Hepatocyte (in vitro differentiated cells): Measurements from ENCODE around the gene RPL22. TPM values are rescaled to one million over a fixed set of nuclear protein-coding genes. Genes with fewer than 3 reads are reported as not detected.

Experiments used
- DNase-seq: peaks from one replicate; pipeline ENCODE4 v3.0.0-alpha.2; 2016; ENCODE audit warnings: low spot score
- H2AFZ ChIP-seq: fragments of 200-600 bp; sonication (generic); 2 replicates; pipeline ENCODE4 v1.6.0; 2016; ENCODE audit warnings: antibody characterized with exemption, mild to moderate bottlenecking
- H3K27ac ChIP-seq: fragments of 200-600 bp; sonication (generic); 2 replicates; pipeline ENCODE4 v1.5.1; 2016; ENCODE audit warnings: mild to moderate bottlenecking
- H3K27me3 ChIP-seq: fragments of 200-600 bp; sonication (generic); 2 replicates; pipeline ENCODE4 v1.6.1; 2016
- H3K36me3 ChIP-seq: fragments of 200-600 bp; sonication (generic); replicated peaks from 2 replicates; pipeline ENCODE4 v1.5.1; 2016; ENCODE audit warnings: low read depth; ENCODE audit not compliant: insufficient read depth
- H3K4me1 ChIP-seq: fragments of 200-600 bp; sonication (generic); 2 replicates; pipeline ENCODE4 v1.5.1; 2016; ENCODE audit warnings: mild to moderate bottlenecking, moderate library complexity; ENCODE audit not compliant: insufficient read depth
- H3K4me2 ChIP-seq: fragments of 200-600 bp; sonication (generic); 2 replicates; pipeline ENCODE4 v1.6.0; 2016
- H3K4me3 ChIP-seq: fragments of 200-600 bp; sonication (generic); 2 replicates; pipeline ENCODE4 v1.5.1; 2016; ENCODE audit warnings: mild to moderate bottlenecking
- H3K79me2 ChIP-seq: fragments of 200-600 bp; sonication (generic); 2 replicates; pipeline ENCODE4 v1.6.0; 2017; ENCODE audit warnings: mild to moderate bottlenecking
- H3K9me2 ChIP-seq: fragments of 200-600 bp; sonication (generic); replicated peaks from 2 replicates; pipeline ENCODE4 v1.6.0; 2017; ENCODE audit warnings: mild to moderate bottlenecking; ENCODE audit not compliant: insufficient read depth
- H3K9me3 ChIP-seq: fragments of 200-600 bp; sonication (generic); 2 replicates; pipeline ENCODE4 v1.5.1; 2016; ENCODE audit warnings: low read depth, mild to moderate bottlenecking
- H4K20me1 ChIP-seq: fragments of 200-600 bp; sonication (generic); 2 replicates; pipeline ENCODE4 v1.6.0; 2016; ENCODE audit warnings: mild to moderate bottlenecking; ENCODE audit not compliant: insufficient read depth, poor library complexity, severe bottlenecking
- EZH2 ChIP-seq: fragments of 200-600 bp; sonication (generic); IDR thresholded peaks from 2 replicates; pipeline ENCODE4 v1.6.1; 2016; ENCODE audit warnings: antibody characterized with exemption, mild to moderate bottlenecking, borderline replicate concordance
- EZH2phosphoT487 ChIP-seq: fragments of 200-600 bp; sonication (generic); IDR thresholded peaks from one replicate; pipeline ENCODE4 v1.6.1; 2018; ENCODE audit warnings: antibody characterized with exemption, mild to moderate bottlenecking, low read depth, moderate library complexity; ENCODE audit not compliant: unreplicated experiment, severe bottlenecking
- WGBS: methylation state at CpG from one replicate; pipeline ENCODE4 v1.1.6; 2016; ENCODE audit warnings: low lambda C conversion rate; ENCODE audit errors: missing lambda C conversion rate; 5-methylcytosine and 5-hydroxymethylcytosine counted together
- polyA plus RNA-seq: library from polyadenylated mRNA; unstranded; fragments of >200 nt; fragmentation: Nextera tagmentation; extraction: Ambion mirVana; gene quantifications from 2 replicates; pipeline ENCODE4 v1.2.1, GENCODE V29; 2016
- total RNA-seq: library from RNA; depleted of rRNA; stranded (reverse); fragments of >200 nt; gene quantifications from 2 replicates; pipeline ENCODE4 v1.2.3, GENCODE V29; 2014
- TF ChIP-seq, protein P1 (sequence below): fragments of 200-600 bp; sonication (generic); IDR thresholded peaks from 2 replicates; pipeline ENCODE4 v1.5.1; 2016; ENCODE audit warnings: antibody characterized with exemption, mild to moderate bottlenecking; ENCODE audit not compliant: poor library complexity

RPL22 gene
- total and polyA plus RNA-seq, 2 experiments from 2014 or later: 103 to 168 TPM

DNA sequence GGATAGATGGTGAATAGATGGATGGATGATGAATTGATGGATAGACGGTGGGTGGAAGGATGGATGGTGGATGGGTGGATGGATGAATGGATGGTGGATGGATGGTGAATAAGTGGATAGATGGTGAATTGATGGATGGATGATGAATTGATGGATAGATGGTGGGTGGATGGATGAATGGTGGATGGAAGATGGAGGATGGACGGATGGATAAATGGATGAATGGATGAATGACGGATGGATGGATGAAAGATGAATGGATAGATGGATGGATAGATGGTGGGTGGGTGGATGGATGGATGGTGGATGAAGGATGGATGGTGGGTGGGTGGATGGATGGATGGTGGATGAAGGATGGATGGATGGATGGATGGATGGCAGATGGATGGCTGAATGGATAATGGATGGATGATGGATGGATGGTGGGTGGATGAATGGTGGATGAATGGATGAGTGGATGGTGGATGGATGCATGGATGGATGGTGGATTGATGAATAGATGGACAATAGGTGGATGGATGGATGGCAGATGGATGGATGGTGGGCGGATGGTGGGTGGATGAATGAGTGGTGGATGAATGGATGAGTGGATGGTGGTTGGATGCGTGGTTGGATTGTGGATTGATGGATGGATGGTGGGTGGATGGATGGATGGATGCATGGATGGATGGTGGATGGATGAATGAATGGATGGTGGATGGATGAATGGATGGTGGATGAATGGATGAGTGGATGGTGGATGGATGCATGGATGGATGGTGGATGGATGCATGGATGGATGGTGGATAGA lies 24.6 kb downstream of the RPL22 start:
- Histone ChIP-seq H3K4me1 (peaks cover 6% of the 10 kb centered on the region), H2AFZ (no peak overlapping the region), H3K4me3 (no peak overlapping the region), H3K79me2 (no peaks in the 10 kb centered on the region), H3K9me3 (no peaks in the 10 kb centered on the region), H3K9me2 (no peaks in the 10 kb centered on the region), H3K4me2 (no peak overlapping the region), H4K20me1 (no peaks in the 10 kb centered on the region), H3K27ac (no peak overlapping the region), H3K36me3 (no peaks in the 10 kb centered on the region), H3K27me3 (peaks cover 37% of the 10 kb centered on the region)
- 98% methylated on average over 5 of the region's 5 CpGs for WGBS
- no peak for DNase-seq
- TF ChIP-seq, protein P1, sequence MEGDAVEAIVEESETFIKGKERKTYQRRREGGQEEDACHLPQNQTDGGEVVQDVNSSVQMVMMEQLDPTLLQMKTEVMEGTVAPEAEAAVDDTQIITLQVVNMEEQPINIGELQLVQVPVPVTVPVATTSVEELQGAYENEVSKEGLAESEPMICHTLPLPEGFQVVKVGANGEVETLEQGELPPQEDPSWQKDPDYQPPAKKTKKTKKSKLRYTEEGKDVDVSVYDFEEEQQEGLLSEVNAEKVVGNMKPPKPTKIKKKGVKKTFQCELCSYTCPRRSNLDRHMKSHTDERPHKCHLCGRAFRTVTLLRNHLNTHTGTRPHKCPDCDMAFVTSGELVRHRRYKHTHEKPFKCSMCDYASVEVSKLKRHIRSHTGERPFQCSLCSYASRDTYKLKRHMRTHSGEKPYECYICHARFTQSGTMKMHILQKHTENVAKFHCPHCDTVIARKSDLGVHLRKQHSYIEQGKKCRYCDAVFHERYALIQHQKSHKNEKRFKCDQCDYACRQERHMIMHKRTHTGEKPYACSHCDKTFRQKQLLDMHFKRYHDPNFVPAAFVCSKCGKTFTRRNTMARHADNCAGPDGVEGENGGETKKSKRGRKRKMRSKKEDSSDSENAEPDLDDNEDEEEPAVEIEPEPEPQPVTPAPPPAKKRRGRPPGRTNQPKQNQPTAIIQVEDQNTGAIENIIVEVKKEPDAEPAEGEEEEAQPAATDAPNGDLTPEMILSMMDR: no peak
- TF ChIP-seq EZH2 (no peak), EZH2phosphoT487 (no peak)

DNA sequence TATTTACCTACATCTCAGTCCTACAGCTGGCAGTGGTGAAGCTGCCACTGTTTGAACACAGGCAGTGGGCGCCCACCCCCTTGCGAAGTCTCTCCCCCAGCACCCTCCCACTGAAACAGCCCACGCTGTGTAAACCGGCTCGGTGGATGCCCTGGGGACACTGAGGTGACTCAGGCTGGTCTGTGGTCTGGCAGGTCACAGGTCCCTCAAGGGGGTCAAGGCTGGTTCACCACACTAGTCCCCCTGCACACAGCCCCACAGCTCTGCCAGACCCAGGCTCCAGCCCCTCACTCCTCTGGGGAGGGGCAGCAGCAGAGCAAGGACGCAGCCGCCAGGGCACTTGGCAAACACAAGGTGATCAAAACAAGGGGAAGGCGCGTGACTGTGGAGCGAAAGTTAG lies 26.8 kb downstream of the RPL22 start:
- no peak overlapping the region for H3K4me3 ChIP-seq
- no peaks in the 10 kb centered on the region for H4K20me1 ChIP-seq
- no peak overlapping the region for H3K27ac ChIP-seq
- H3K36me3 ChIP-seq: no peaks in the 10 kb centered on the region
- H3K27me3 ChIP-seq: peaks cover 28% of the 10 kb centered on the region
- H3K9me2 ChIP-seq: no peaks in the 10 kb centered on the region
- no peak overlapping the region for H3K4me2 ChIP-seq
- no peak for DNase-seq
- H3K9me3 ChIP-seq: no peaks in the 10 kb centered on the region
- WGBS: 86% methylated on average over 10 of the region's 10 CpGs
- H3K4me1 ChIP-seq: no peaks in the 10 kb centered on the region
- no peaks in the 10 kb centered on the region for H3K79me2 ChIP-seq
- TF ChIP-seq, protein P1: no peak
- TF ChIP-seq EZH2phosphoT487 (no peak), EZH2 (no peak)
- H2AFZ ChIP-seq: no peak overlapping the region

DNA sequence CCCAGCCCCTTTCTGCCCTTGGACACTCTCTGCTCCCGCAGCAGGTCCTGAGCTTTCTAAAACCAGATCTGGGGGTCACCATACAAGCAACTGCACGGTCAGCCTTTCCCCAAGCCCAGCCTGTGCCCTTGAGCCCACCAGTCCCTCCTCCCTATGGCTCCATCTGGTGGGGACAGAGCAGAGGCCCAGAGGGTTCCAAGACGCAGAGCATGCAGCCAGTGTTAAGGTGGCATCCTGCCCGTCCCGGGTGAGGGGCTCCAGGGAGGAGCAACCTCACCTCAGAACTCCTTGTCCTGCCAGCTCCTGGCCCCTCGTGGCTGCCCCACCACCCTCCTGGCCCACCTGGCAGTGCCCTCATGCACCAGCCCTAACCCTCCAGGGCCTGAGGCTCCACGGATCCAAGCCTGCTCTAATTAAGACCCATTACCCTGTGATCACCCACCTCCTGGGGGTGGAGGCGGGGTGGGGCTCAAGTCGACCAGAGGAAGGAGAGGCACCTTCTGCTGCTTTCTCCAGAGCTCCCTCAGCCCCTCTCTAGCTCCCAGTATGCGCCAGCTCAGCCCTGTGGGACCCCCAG lies 27.8 kb downstream of the RPL22 start:
- Histone ChIP-seq H4K20me1 (no peaks in the 10 kb centered on the region), H3K4me3 (no peak overlapping the region), H3K36me3 (no peaks in the 10 kb centered on the region), H3K9me2 (no peaks in the 10 kb centered on the region), H3K4me1 (no peaks in the 10 kb centered on the region), H3K9me3 (no peaks in the 10 kb centered on the region), H2AFZ (no peak overlapping the region), H3K27me3 (peaks cover 21% of the 10 kb centered on the region), H3K4me2 (no peak overlapping the region), H3K79me2 (no peaks in the 10 kb centered on the region), H3K27ac (no peak overlapping the region)
- no peak for DNase-seq
- WGBS: 49% methylated on average over 10 of the region's 10 CpGs
- TF ChIP-seq EZH2 (no peak), EZH2phosphoT487 (no peak)
- TF ChIP-seq, protein P1: no peak
